Transverse colon (tissue), 4 donors: ENCODE measurements around the gene SMARCE1. TPM values are rescaled to one million over a fixed set of nuclear protein-coding genes. Genes with fewer than 3 reads are reported as not detected.
A peak's percentile ranks its signal among the peaks of the same experiment; 100 is the strongest.

Experiments
- DNase-seq: peaks from one replicate; pipeline ENCODE4 v3.0.0-alpha.2; 2019
- H3K27ac ChIP-seq, 4 donors: fragments of 200-600 bp; sonication (generic); 2 replicates each; pipeline ENCODE4 v1.5.1; 2016 to 2018; ENCODE audit warnings: inconsistent platforms in 4 of 4
- H3K27me3 ChIP-seq: fragments of 200-600 bp; sonication (generic); 2 replicates; pipeline ENCODE4 v1.5.1; 2017; ENCODE audit warnings: inconsistent platforms
- H3K36me3 ChIP-seq, 4 donors: fragments of 200-600 bp; sonication (generic); 2 replicates each; pipeline ENCODE4 v1.5.1; 2017 to 2019; ENCODE audit warnings: inconsistent platforms in 4 of 4
- H3K4me1 ChIP-seq, 4 donors: fragments of 200-600 bp; sonication (generic); 2 replicates each; pipeline ENCODE4 v1.5.1; 2017 to 2020; ENCODE audit warnings: inconsistent platforms in 4 of 4
- H3K4me3 ChIP-seq, 4 donors: fragments of 200-600 bp; sonication (generic); 1 replicate in 1 of 4; 2 replicates in 3 of 4; pipeline versions ENCODE4 v1.5.1 to v1.6.1; 2017 to 2019; ENCODE audit warnings: inconsistent platforms in 4 of 4
- H3K9me3 ChIP-seq, 2 donors: fragments of 200-600 bp; sonication (generic); 2 replicates each; pipeline ENCODE4 v1.5.1; 2017 to 2019; ENCODE audit warnings: inconsistent platforms in 2 of 2
- EP300 ChIP-seq: sonication (generic); formaldehyde crosslinking; IDR thresholded peaks from one replicate; pipeline ENCODE4 v1.6.1; 2017; ENCODE audit warnings: antibody characterized with exemption, low read depth
- POLR2A ChIP-seq: fragments of 450-650 bp; IDR thresholded peaks from one replicate; pipeline ENCODE4 v1.6.1; 2016; ENCODE audit warnings: antibody characterized with exemption, mild to moderate bottlenecking, moderate library complexity
- POLR2AphosphoS5 ChIP-seq, 3 donors: sonication (generic); formaldehyde crosslinking; IDR thresholded peaks; one replicate each; pipeline ENCODE4 v1.6.1; 2016; ENCODE audit warnings: antibody characterized with exemption in 3 of 3
- WGBS, 2 donors: methylation state at CpG; one replicate each; pipeline ENCODE4 v1.1.5; 2018; ENCODE audit warnings: low coverage in 1 of 2; 5-methylcytosine and 5-hydroxymethylcytosine counted together
- in situ Hi-C, 4 donors: fragments of 200-750 bp; cut with MboI; loops; one replicate each; pipeline versions ENCODE4 v1.15.0 to v1.15.1; 2017; ENCODE audit warnings: low sequenced_read_pairs in 3 of 4, low pct_ligation_motif_present in 1 of 4, low pct_unique_long_range_greater_than_20kb in 1 of 4
- intact Hi-C: fragments of 100-400 bp; cut with DNase I; formaldehyde crosslinking; loops from one replicate; pipeline ENCODE4 v1.15.1; 2023; ENCODE audit warnings: low total_unique reads
- total RNA-seq, 4 donors: library from RNA; depleted of rRNA; stranded (reverse); fragments of >200 nt; gene quantifications; one replicate each; pipeline ENCODE4 v1.1.0, GENCODE V29; 2016
- TF ChIP-seq, protein P1 (sequence below), 5 experiments: fragments of 200-600 bp in 3 of 5; fragments of 450-650 bp in 2 of 5; sonication (generic) in 3 of 5; IDR thresholded peaks; 1 replicate in 2 of 5; 2 replicates in 3 of 5; pipeline ENCODE4 v1.5.1; 2016 to 2017; ENCODE audit warnings: antibody characterized with exemption in 5 of 5, inconsistent platforms in 3 of 5, mild to moderate bottlenecking in 2 of 5, moderate library complexity in 1 of 5

SMARCE1 gene
- total RNA-seq, 4 donors from 2014 or later, result 43.0 to 87.2 (median 61.6) TPM

GRCh38 chr17:40622509-40622928 lies 25.1 kb downstream of the SMARCE1 start:
- in situ Hi-C loops (loop anchor here (5.0 to 25.0 kb wide), 3 partner anchors 165 to 1040 kb away; partner anchors contain the start of genes KRT27 (in 2 of the 4) and KRT28 (in 2 of the 4)), intact Hi-C loops (no loop called here)
- Histone ChIP-seq H3K27me3 (no peaks in the 10 kb centered on the region), H3K36me3 (no peaks in the 10 kb centered on the region), H3K4me1 (peaks cover 0 to 22% (median 14%) of the 10 kb centered on the region in 4 donors), H3K4me3 (no peak overlapping the region), H3K9me3 (no peaks in the 10 kb centered on the region), H3K27ac (peak overlapping the region in 1 of 4 donors; percentile 19)
- TF ChIP-seq, protein P1, sequence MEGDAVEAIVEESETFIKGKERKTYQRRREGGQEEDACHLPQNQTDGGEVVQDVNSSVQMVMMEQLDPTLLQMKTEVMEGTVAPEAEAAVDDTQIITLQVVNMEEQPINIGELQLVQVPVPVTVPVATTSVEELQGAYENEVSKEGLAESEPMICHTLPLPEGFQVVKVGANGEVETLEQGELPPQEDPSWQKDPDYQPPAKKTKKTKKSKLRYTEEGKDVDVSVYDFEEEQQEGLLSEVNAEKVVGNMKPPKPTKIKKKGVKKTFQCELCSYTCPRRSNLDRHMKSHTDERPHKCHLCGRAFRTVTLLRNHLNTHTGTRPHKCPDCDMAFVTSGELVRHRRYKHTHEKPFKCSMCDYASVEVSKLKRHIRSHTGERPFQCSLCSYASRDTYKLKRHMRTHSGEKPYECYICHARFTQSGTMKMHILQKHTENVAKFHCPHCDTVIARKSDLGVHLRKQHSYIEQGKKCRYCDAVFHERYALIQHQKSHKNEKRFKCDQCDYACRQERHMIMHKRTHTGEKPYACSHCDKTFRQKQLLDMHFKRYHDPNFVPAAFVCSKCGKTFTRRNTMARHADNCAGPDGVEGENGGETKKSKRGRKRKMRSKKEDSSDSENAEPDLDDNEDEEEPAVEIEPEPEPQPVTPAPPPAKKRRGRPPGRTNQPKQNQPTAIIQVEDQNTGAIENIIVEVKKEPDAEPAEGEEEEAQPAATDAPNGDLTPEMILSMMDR (IDR thresholded peaks at IDR 0.05), result no peak
- TF ChIP-seq EP300, result no peak
- no peak for DNase-seq
- WGBS, 2 donors, result 47 to 67% methylated on average over 1 to 3 of the region's 3 CpGs

- H3K4me1 ChIP-seq, result peaks cover 0 to 25% (median 14%) of the 10 kb centered on the region in 4 donors
- no peak overlapping the region for H3K4me3 ChIP-seq
- no peak for DNase-seq
- 63% methylated on average over 8 of the region's 8 CpGs; no CpG with 5 or more reads in 1 of the 2 donors for WGBS, 2 donors
- in situ Hi-C loops (loop anchor here (5.0 to 25.0 kb wide), 3 partner anchors 166 to 1041 kb away; partner anchors contain the start of genes KRT27 (in 2 of the 4) and KRT28 (in 2 of the 4)), intact Hi-C loops (no loop called here)
- H3K27ac ChIP-seq, result peak overlapping the region in 3 of 4 donors; percentile 19 to 36 (median 31)
- no peaks in the 10 kb centered on the region for H3K27me3 ChIP-seq
- TF ChIP-seq POLR2A (no peak), POLR2AphosphoS5 (IDR thresholded peaks at IDR 0.05) (no peak), EP300 (no peak)
- TF ChIP-seq, protein P1 (IDR thresholded peaks at IDR 0.05), result no peak
- H3K36me3 ChIP-seq, result no peaks in the 10 kb centered on the region
- H3K9me3 ChIP-seq, result no peaks in the 10 kb centered on the region
These were observed 26.0 kb downstream of the SMARCE1 start for GRCh38 chr17:40621578-40621977.

GRCh38 chr17:40621019-40621418 lies 26.6 kb downstream of the SMARCE1 start:
- no peaks in the 10 kb centered on the region for H3K36me3 ChIP-seq
- H3K4me3 ChIP-seq, result no peak overlapping the region
- DNase-seq, result no peak
- in situ Hi-C loops, result loop anchor here (5.0 to 25.0 kb wide), 3 partner anchors 166 to 1041 kb away; partner anchors contain the start of genes KRT27 (in 2 of the 4) and KRT28 (in 2 of the 4)
- H3K9me3 ChIP-seq, result no peaks in the 10 kb centered on the region
- WGBS, 2 donors, result 84 to 90% methylated on average over 4 to 6 of the region's 6 CpGs
- TF ChIP-seq, protein P1 (IDR thresholded peaks at IDR 0.05), result no peak
- TF ChIP-seq EP300 (no peak), POLR2A (no peak), POLR2AphosphoS5 (IDR thresholded peaks at IDR 0.05) (no peak)
- intact Hi-C loops, result no loop called here
- peak overlapping the region in 3 of 4 donors; percentile 19 to 36 (median 31) for H3K27ac ChIP-seq
- no peaks in the 10 kb centered on the region for H3K27me3 ChIP-seq
- peaks cover 0 to 28% (median 14%) of the 10 kb centered on the region in 4 donors for H3K4me1 ChIP-seq

DNA sequence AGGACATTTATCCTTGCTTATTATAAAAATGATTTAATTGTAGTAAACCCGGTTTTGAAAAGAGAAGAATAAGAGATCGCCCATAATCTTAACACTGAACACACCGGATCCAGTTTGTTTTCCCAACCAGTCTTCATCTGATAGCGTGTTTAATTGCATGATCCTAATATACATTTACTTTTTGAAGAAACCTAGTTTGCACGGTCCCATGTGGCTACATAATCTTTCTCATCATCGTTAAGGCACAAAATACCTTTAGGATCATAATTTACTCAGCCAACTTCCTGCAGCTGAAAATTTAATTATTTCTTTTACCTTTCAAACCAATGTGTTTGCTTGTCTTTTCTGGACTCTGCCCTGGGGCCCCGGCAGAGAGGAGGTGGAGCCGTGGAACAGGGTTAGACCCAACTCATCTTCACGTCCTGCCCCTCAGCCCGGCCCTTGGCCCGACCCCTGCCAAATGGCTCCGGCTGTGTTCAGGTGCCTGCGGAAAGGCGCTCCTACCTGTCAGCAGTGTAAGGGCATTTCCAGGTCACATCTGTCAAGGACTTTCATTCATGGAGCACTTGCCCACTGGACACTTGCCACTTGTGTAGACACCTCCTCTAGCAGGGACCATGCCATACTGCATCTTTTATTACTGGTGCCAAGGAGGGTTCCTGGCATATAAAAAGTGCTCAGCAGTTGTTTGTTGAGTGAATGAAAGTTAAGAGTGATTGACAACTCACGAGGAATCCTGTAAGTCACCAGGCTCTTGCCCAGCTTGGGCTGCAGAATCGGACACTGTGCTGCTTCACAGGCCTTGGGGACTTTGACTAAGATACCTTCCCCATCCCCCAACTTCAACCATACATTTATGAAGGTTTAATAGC lies 28.6 kb downstream of the SMARCE1 start:
- intact Hi-C loops (no loop called here), in situ Hi-C loops (loop anchor here (10.0 to 25.0 kb wide), 4 partner anchors 106 to 1043 kb away; partner anchors contain the start of genes KRT28 (in 3 of the 4) and KRT27 (in 2 of the 4))
- no peak overlapping the region for H3K27ac ChIP-seq
- H3K9me3 ChIP-seq, result no peaks in the 10 kb centered on the region
- WGBS, 2 donors, result 49 to 63% methylated on average over 8 to 16 of the region's 16 CpGs
- no peaks in the 10 kb centered on the region for H3K27me3 ChIP-seq
- peaks cover 0 to 35% (median 18%) of the 10 kb centered on the region in 4 donors for H3K4me1 ChIP-seq
- no peak overlapping the region for H3K4me3 ChIP-seq
- TF ChIP-seq POLR2A, result no peak
- no peak for TF ChIP-seq POLR2AphosphoS5 (IDR thresholded peaks at IDR 0.05)
- TF ChIP-seq EP300, result no peak
- TF ChIP-seq, protein P1 (IDR thresholded peaks at IDR 0.05), result no peak
- DNase-seq, result no peak
- H3K36me3 ChIP-seq, result no peaks in the 10 kb centered on the region
